ENCODE results near the gene CCDC89. TPM values are rescaled to one million over a fixed set of nuclear protein-coding genes. Genes with fewer than 3 reads are reported as not detected.

The CCDC89 gene
- total and polyA plus RNA-seq, 8 donors: 0.25 to 10.4 (median 1.7) TPM

DNA sequence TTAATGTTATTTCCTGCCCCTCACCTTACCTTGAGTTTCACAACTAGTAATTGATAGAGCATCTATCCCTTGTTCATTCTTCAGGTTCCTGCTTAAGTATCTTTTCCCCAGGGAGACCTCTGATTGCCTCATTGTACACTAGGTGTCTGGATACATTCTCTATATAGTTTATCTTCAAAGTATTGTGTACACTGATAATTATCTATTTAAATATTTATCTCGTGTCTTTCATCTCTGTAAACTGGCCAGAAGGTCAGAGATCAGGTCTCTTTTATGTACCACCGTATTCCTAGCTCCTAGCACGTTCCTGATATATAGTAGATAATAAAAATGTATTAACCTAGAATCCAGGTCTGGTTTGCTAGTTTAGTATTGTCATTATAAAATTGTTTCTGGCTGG, 51.2 kb downstream of the CCDC89 start:
- TF ChIP-seq, protein P1, sequence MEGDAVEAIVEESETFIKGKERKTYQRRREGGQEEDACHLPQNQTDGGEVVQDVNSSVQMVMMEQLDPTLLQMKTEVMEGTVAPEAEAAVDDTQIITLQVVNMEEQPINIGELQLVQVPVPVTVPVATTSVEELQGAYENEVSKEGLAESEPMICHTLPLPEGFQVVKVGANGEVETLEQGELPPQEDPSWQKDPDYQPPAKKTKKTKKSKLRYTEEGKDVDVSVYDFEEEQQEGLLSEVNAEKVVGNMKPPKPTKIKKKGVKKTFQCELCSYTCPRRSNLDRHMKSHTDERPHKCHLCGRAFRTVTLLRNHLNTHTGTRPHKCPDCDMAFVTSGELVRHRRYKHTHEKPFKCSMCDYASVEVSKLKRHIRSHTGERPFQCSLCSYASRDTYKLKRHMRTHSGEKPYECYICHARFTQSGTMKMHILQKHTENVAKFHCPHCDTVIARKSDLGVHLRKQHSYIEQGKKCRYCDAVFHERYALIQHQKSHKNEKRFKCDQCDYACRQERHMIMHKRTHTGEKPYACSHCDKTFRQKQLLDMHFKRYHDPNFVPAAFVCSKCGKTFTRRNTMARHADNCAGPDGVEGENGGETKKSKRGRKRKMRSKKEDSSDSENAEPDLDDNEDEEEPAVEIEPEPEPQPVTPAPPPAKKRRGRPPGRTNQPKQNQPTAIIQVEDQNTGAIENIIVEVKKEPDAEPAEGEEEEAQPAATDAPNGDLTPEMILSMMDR (IDR thresholded peaks at IDR 0.05): no peak
- TF ChIP-seq POLR2A (IDR thresholded peaks at IDR 0.05) (no peak), POLR2AphosphoS5 (IDR thresholded peaks at IDR 0.05) (no peak), EP300 (IDR thresholded peaks at IDR 0.05) (no peak)
- Histone ChIP-seq H3K4me3 (no peak overlapping the region), H3K36me3 (peaks cover 12 to 70% (median 57%) of the 10 kb centered on the region in 4 donors), H3K4me1 (peaks cover 8 to 14% (median 9%) of the 10 kb centered on the region in 4 donors), H3K9me3 (no peaks in the 10 kb centered on the region), H3K27me3 (no peaks in the 10 kb centered on the region), H3K27ac (no peak overlapping the region)
- no peak for DNase-seq
- intact Hi-C loops (cut with DNase I; ENCODE audit: low total_unique reads): no loop called here
- 41 to 64% (median 45%) methylated on average over 3 of the region's 3 CpGs for WGBS, 5 donors

Other genes starting within 250 kb of the CCDC89 start
- 10 to 100 TPM in 1 of 5 donors, 1 to 10 TPM in 4; 1.8 to 19.1 (median 4.3) TPM for gene DLG2, start 58.9 kb downstream of the CCDC89 start, total RNA-seq
- 1 to 10 TPM; 1.3 to 4.1 (median 1.6) TPM for gene DLG2, start 58.9 kb downstream of the CCDC89 start, polyA plus RNA-seq
- gene TMEM126B, start 57.6 kb downstream of the CCDC89 start, total RNA-seq: 100 to 1,000 TPM in 1 of 5 donors, 10 to 100 TPM in 3, 1 to 10 TPM in 1; 4.3 to 104 (median 54.3) TPM
- 10 to 100 TPM; 55.1 to 93.0 (median 64.2) TPM for gene TMEM126B, start 57.6 kb downstream of the CCDC89 start, polyA plus RNA-seq
- gene TMEM126A, start 38.2 kb downstream of the CCDC89 start, total RNA-seq: 10 to 100 TPM in 3 of 5 donors, 1 to 10 TPM in 1, not detected in 1; 5.8 to 37.5 (median 20.1) TPM
- 10 to 100 TPM; 55.0 to 63.6 (median 56.0) TPM for gene TMEM126A, start 38.2 kb downstream of the CCDC89 start, polyA plus RNA-seq
- 100 to 1,000 TPM in 4 of 5 donors, 10 to 100 TPM in 1; 53.6 to 387 (median 130) TPM for gene CREBZF, start 21.1 kb downstream of the CCDC89 start, total RNA-seq
- gene CREBZF, start 21.1 kb downstream of the CCDC89 start, polyA plus RNA-seq: 10 to 100 TPM; 12.5 to 20.6 (median 14.6) TPM
- 100 to 1,000 TPM; 151 to 391 (median 255) TPM for gene SYTL2, start 124.9 kb upstream of the CCDC89 start, total RNA-seq
- gene SYTL2, start 124.9 kb upstream of the CCDC89 start, polyA plus RNA-seq: 10 to 100 TPM in 2 of 3 donors, 1 to 10 TPM in 1; 5.4 to 86.1 (median 11.4) TPM
- gene CCDC83, start 169.2 kb upstream of the CCDC89 start, total RNA-seq: 1 to 10 TPM in 1 of 5 donors, under 1 TPM in 1, not detected in 3; 0.45 to 2.6 TPM
- gene CCDC83, start 169.2 kb upstream of the CCDC89 start, polyA plus RNA-seq: not detected

All from stomach (tissue), 9 donors.